NCI-H345 treated with DMSO at 0.1 percent for 48 hours (cell line): Measurements from ENCODE around the gene ANKRD50.

Source experiments
- DNase-seq: peaks from one replicate; lab custom pipeline; 2025; ENCODE audit not compliant: unreplicated experiment; lab: John Stamatoyannopoulos, UW

ANKRD50 gene

GRCh38 chr4:124708517-124709300 is 3.8 kb downstream of the ANKRD50 start:
- DNase-seq: no peak

- no peak for DNase-seq
Measured at GRCh38 chr4:124705393-124705792, 7.1 kb downstream of the ANKRD50 start.

- DNase-seq: no peak
Measured at GRCh38 chr4:124703154-124703553, 9.4 kb downstream of the ANKRD50 start.

GRCh38 chr4:124697441-124697840 is 15.1 kb downstream of the ANKRD50 start:
- DNase-seq: no peak

- no peak for DNase-seq
Measured at GRCh38 chr4:124696182-124696581, 16.4 kb downstream of the ANKRD50 start.

GRCh38 chr4:124694946-124695598 is 17.5 kb downstream of the ANKRD50 start:
- DNase-seq: no peak

GRCh38 chr4:124694306-124694705 is 18.2 kb downstream of the ANKRD50 start:
- DNase-seq: no peak

- DNase-seq: no peak
Measured at GRCh38 chr4:124691801-124692200, 20.7 kb downstream of the ANKRD50 start.

GRCh38 chr4:124686279-124686678 is 26.3 kb downstream of the ANKRD50 start:
- DNase-seq: no peak

GRCh38 chr4:124685851-124686250 is 26.7 kb downstream of the ANKRD50 start:
- no peak for DNase-seq

GRCh38 chr4:124684301-124684700 is 28.2 kb downstream of the ANKRD50 start:
- DNase-seq: no peak

- no peak for DNase-seq
Measured at GRCh38 chr4:124682384-124682783, 30.1 kb downstream of the ANKRD50 start.

GRCh38 chr4:124666496-124666895 is 46.0 kb downstream of the ANKRD50 start:
- no peak for DNase-seq

- DNase-seq: no peak
Measured at GRCh38 chr4:124658795-124659194, 53.7 kb downstream of the ANKRD50 start.

GRCh38 chr4:124650614-124651013 is 61.9 kb downstream of the ANKRD50 start:
- DNase-seq: no peak

- no peak for DNase-seq
Measured at GRCh38 chr4:124647599-124647998, 64.9 kb downstream of the ANKRD50 start.

GRCh38 chr4:124644621-124645020 is 67.9 kb downstream of the ANKRD50 start:
- DNase-seq: no peak

GRCh38 chr4:124642846-124643245 is 69.7 kb downstream of the ANKRD50 start:
- no peak for DNase-seq

GRCh38 chr4:124641715-124642381 is 70.7 kb downstream of the ANKRD50 start:
- no peak for DNase-seq

- no peak for DNase-seq
Measured at GRCh38 chr4:124640022-124640730, 72.4 kb downstream of the ANKRD50 start.

- no peak for DNase-seq
Measured at GRCh38 chr4:124637321-124637720, 75.2 kb downstream of the ANKRD50 start.
